ENCODE data around the gene BDH1. TPM values are rescaled to one million over a fixed set of nuclear protein-coding genes. Genes with fewer than 3 reads are reported as not detected.

BDH1 gene
- total RNA-seq, 1 experiment from 2014 or later, result 24.1 TPM

GRCh38 chr3:197549261-197549885 lies 6.4 kb downstream of the BDH1 start:
- DNase-seq (ENCODE audit: low read depth), result no peak

- no peak for DNase-seq (ENCODE audit: low read depth)
Measured at GRCh38 chr3:197547306-197548011, 8.3 kb downstream of the BDH1 start.

DNA sequence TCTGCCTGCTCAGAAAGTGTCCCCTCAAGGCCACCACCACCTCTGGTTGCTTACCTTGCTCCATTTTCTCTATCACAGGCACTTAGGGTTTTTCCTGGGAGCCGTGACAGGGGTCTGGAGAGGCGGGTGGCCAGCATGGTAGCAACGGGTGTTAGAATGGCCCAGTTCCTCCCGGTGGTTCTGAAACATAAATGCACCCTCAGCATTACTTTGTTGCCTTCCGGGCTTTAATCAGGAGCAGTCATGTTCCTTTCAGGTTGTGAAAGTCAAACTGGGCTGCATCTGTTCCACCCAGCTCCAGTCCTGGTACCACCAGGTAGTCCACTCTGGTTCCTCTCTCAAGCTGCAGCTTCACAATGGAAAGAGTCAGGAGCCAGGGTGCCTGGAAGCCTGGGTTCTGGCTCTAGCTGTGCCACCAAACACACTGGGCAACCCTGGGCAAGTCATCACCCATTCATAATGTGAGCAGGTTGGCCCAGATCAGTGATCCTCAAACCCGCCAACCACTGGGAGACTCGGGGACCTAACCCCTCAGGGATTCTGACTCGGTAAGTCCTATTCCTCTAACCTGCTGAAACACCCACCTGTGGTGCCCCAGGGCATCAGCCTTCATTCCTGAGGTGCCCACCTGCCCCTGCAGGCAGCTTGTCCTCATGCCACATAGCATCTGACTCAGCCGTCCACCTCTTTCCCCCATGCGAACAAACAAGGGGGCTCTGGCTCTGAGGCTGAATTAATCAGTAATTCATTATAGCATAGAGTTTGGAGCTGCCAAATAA lies 9.3 kb downstream of the BDH1 start:
- DNase-seq (ENCODE audit: low read depth), result no peak

GRCh38 chr3:197545571-197545970 lies 10.2 kb downstream of the BDH1 start:
- no peak for DNase-seq (ENCODE audit: low read depth)

- no peak for DNase-seq (ENCODE audit: low read depth)
Measured at GRCh38 chr3:197545101-197545500, 10.7 kb downstream of the BDH1 start.

DNA sequence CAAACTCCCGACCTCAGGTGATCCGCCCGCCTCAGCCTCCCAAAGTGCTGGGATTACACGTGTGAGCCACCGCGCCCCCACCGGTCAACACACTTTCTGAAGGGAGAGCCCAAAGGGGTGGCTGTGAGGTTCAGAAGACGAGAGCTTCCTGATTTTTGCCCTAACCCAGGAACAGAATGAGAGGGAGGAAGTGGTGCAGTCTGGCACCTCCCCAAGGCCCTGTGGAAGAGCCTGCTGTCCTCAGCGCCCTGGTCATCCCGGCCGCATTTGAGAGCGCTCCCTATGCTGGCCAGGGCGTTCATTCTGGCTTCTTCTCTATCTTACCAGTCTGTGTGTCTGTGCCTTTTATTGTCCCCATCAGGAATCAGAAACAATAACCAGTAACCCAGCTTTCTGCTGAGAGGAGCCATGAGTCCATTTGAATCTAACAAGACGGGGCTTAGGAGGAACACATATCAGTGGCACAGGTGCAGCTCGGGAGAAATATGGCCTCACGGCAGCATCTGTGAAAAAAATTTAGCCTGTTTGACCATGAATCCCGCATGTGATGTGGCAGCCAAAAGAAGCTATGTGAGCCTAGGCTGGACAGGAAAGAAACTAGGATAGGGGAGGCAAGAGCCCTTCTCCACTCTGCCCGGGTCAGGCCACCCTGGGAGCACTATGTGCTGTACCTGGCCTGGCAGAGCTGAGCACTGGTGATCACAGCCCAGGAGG lies 12.9 kb downstream of the BDH1 start:
- no peak for DNase-seq (ENCODE audit: low read depth)

DNA sequence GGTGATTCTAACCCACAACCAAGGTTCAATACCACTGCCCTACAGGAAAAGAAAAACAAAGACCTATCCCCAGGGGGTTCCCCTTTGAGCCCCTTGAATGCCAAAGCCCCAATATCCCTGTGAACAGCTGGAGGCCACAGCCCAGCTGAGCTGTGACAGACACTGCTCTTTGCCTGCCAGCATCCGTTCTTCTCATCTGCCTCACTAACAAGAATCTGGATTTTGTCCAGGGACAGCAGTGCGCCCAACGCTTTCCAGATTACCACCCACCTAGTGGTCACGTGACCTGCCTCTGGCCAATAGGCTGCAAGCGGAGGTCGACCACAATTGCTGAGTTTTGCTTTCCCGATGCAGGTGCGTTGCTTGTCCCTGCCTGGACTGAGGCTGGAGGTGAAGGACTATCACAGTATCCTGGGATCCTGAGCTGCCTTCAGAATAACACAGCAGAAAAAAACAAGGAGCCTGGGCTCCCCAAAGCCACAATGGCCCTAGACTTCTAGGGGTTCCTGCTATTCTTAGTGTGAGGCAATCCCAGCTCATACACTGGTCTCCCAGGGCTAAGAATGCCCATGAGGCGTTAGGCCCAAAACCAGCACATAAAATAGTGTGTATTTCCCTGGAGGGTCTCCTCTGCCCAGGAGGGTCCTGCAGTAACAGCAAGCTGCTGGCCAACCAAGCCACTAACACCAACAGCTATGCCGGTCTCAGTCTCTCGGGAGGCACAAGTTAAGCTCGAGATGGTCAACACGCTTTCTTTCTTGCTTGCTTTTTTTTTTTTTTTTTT lies 13.8 kb downstream of the BDH1 start:
- no peak for DNase-seq (ENCODE audit: low read depth)

GRCh38 chr3:197540961-197541377 lies 14.8 kb downstream of the BDH1 start:
- no peak for DNase-seq (ENCODE audit: low read depth)

GRCh38 chr3:197539651-197540051 lies 16.1 kb downstream of the BDH1 start:
- DNase-seq (ENCODE audit: low read depth), result peak; percentile 48

- DNase-seq (ENCODE audit: low read depth), result no peak
Measured at GRCh38 chr3:197533927-197534725, 21.6 kb downstream of the BDH1 start.

DNA sequence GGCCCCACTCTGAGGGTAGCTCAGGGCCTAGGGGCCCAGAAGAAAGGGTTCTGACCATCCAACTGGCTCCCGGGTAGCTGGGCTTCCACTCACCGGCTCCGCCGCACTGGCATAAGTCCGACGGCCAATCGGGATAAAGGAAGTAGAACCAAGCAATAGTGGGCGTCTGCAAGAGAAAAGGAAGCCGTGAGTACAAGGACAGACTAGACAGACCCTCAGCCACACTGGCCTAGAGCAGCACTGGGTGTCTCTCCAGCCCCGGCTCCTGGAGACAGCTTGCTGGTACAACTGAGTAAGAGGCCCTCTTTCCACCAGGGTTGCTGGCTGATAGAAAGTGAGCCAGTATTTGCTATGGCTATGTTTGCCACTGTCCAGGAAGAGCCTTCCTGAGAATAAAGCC lies 22.4 kb downstream of the BDH1 start:
- DNase-seq (ENCODE audit: low read depth), result no peak

DNA sequence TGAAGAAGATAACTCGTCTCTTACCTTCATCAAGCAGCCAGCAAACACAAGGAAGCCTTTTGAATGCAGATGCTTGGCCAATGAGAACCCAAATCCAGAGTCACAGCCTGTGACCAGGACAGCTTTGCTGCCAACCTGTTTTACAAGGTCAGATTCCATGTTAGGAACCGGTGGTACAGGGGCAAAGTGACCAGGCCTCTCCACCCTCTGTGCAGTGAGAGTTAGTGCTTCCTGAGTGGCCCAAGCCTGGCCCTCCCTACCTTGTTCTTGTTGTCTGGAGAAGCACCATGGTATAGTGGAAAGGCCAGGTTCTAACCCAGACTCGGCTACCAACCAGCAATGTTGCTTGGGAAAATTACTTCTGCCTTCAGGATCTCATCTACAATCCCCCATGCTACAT lies 23.4 kb downstream of the BDH1 start:
- no peak for DNase-seq (ENCODE audit: low read depth)

GRCh38 chr3:197528190-197528589 lies 27.6 kb downstream of the BDH1 start:
- no peak for DNase-seq (ENCODE audit: low read depth)

GRCh38 chr3:197527569-197527968 lies 28.2 kb downstream of the BDH1 start:
- no peak for DNase-seq (ENCODE audit: low read depth)

DNA sequence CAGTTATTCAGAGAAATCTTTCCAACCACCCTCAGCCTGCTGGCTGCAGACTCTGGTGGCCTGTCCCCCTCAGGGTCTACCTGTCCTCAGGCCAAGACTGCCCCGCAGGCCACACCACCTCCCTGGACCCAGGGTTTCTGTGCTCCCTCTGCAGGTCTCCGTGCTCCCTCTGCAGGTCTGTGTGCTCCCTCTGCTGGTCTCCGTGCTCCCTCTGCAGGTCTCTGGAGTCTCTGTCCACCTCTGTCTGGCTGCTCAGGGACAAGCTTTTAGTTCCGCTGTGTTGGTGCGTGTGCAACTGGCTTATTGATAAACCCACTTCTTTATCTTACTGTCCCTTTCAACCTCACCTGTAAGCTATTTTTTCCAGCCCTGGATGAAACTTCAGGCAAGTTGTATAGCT lies 30.1 kb downstream of the BDH1 start:
- peak; percentile 49 for DNase-seq (ENCODE audit: low read depth)

DNA sequence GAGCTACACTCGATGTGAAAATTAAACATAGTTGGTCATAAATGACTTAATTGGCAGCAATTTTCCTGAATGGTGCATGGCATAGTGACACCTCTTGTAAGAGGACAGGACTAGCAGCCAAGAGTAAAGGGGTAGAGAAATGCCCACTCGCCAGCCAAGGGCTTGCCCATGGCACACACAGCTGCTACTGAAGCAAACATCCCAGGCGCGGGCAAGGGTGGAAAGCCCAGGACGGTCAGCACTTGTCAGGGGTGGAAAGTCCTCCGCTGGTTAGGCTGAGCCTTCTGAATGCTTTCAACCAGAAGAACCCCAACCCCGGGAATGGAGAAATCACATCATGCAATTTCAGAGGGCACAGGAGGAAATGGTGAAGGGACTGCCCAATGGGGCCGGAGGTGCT lies 31.6 kb downstream of the BDH1 start:
- DNase-seq (ENCODE audit: low read depth), result no peak

DNA sequence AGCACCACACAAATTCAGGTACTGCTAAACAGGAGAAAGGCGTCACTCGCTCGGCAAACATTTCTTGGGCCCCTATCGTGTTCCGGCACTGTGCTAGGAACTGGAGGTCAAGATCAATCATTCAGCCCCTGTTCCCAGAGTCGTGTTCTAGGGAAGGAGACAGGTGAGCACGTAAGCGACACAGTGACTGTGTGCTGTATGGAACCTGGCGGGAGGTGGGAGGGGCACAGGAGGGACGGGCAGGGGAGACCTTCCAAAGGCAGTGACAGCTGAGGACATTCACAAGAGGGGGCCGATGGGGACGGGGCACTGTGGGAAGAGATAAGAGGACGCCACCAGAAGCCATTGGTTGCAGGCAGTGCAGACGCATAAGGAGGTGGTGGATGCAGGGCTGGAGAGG lies 32.2 kb downstream of the BDH1 start:
- no peak for DNase-seq (ENCODE audit: low read depth)

DNA sequence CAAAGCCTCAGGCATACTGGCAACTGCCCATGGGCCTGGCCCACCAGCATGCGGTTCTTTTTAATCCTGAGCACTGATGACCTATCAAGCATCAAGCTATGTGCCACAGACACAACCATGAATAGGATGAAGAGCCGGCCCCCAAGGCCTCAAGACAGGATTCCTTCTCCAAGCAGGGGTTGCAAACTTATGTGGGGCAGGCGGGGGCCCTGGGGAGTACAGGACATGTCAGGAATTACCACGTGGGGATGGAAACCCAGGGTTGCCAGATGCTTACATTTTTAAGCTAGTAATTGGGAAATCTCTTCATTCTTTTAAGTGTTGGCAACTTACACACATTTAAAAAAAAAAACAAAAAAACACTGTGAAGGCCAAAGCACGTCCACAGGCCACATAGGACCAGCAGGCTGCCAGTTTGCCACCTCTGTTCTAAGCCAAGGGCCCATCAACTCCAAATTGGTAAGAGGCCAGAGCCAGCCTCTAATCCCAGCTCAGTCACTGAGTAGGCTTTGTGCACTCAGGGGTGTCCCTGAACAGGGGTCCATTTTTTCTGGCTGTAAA lies 32.8 kb downstream of the BDH1 start:
- DNase-seq (ENCODE audit: low read depth), result no peak

DNA sequence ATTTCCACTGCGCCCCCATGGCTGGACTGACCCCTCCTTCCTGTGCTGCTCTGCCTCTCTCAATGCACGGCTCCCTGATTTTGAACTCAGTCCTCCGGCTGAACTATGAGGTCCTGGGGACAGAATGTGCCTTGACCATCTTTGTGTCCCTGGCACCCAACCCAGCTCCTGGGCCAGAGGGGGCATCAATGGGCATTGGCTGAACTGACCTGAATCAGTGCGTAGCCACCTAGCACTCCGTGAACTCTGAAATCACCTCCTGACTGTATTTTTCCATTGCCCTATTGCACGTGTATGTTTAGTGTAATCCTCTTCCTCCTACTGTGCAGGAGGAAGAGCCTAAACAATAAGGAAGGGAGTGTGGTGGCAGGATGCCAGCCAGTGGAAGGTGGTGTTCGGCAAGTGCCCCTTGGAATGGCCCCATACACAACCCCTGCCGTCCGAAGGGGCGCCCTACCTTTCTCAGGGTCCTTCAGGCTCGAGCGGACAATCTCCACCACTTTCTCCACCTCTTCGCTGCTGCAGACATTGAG lies 33.5 kb downstream of the BDH1 start:
- DNase-seq (ENCODE audit: low read depth), result no peak

Data from HT1080 (cell line).